ENCODE measurements around the gene TCF4. TPM values are rescaled to one million over a fixed set of nuclear protein-coding genes. Genes with fewer than 3 reads are reported as not detected.

Gene TCF4
- total RNA-seq, 2 donors from 2014 or later, result 57.7 to 66.3 TPM

- no peaks in the 10 kb centered on the region for H3K36me3 ChIP-seq
- no peaks in the 10 kb centered on the region for H3K27me3 ChIP-seq
- no peak for TF ChIP-seq CTCF (IDR thresholded peaks at IDR 0.05)
- H3K4me3 ChIP-seq, result no peak overlapping the region
- H3K27ac ChIP-seq, result no peak overlapping the region
- no peak for DNase-seq (ENCODE audit: low spot score)
- H3K4me1 ChIP-seq, result peaks cover 0 to 45% of the 10 kb centered on the region in 2 donors
- H3K9me3 ChIP-seq, result no peaks in the 10 kb centered on the region
Measured at GRCh38 chr18:55300936-55301531, 287.0 kb downstream of the TCF4 start.

GRCh38 chr18:55300421-55300935 lies 287.5 kb downstream of the TCF4 start:
- Histone ChIP-seq H3K9me3 (no peaks in the 10 kb centered on the region), H3K27ac (no peak overlapping the region), H3K36me3 (no peaks in the 10 kb centered on the region), H3K4me1 (peaks cover 0 to 45% of the 10 kb centered on the region in 2 donors), H3K27me3 (no peaks in the 10 kb centered on the region), H3K4me3 (no peak overlapping the region)
- TF ChIP-seq CTCF (IDR thresholded peaks at IDR 0.05), result no peak
- no peak for DNase-seq (ENCODE audit: low spot score)

GRCh38 chr18:55296778-55297177 lies 291.2 kb downstream of the TCF4 start:
- DNase-seq (ENCODE audit: low spot score), result no peak
- no peaks in the 10 kb centered on the region for H3K9me3 ChIP-seq
- H3K36me3 ChIP-seq, result no peaks in the 10 kb centered on the region
- no peak for TF ChIP-seq CTCF (IDR thresholded peaks at IDR 0.05)
- H3K27ac ChIP-seq, result no peak overlapping the region
- no peak overlapping the region for H3K4me3 ChIP-seq
- no peaks in the 10 kb centered on the region for H3K27me3 ChIP-seq
- H3K4me1 ChIP-seq, result peaks cover 0 to 24% of the 10 kb centered on the region in 2 donors

GRCh38 chr18:55296115-55296514 lies 291.9 kb downstream of the TCF4 start:
- no peak for TF ChIP-seq CTCF (IDR thresholded peaks at IDR 0.05)
- H3K27me3 ChIP-seq, result no peaks in the 10 kb centered on the region
- no peaks in the 10 kb centered on the region for H3K36me3 ChIP-seq
- no peaks in the 10 kb centered on the region for H3K9me3 ChIP-seq
- no peak for DNase-seq (ENCODE audit: low spot score)
- no peak overlapping the region for H3K4me3 ChIP-seq
- H3K27ac ChIP-seq, result no peak overlapping the region
- peaks cover 0 to 29% of the 10 kb centered on the region in 2 donors for H3K4me1 ChIP-seq

- H3K9me3 ChIP-seq, result no peaks in the 10 kb centered on the region
- H3K36me3 ChIP-seq, result no peaks in the 10 kb centered on the region
- no peak overlapping the region for H3K27ac ChIP-seq
- H3K27me3 ChIP-seq, result no peaks in the 10 kb centered on the region
- H3K4me1 ChIP-seq, result peaks cover 0 to 48% of the 10 kb centered on the region in 2 donors
- no peak for TF ChIP-seq CTCF (IDR thresholded peaks at IDR 0.05)
- DNase-seq (ENCODE audit: low spot score), result no peak
- no peak overlapping the region for H3K4me3 ChIP-seq
Measured at GRCh38 chr18:55290898-55291297, 297.1 kb downstream of the TCF4 start.

- no peak for DNase-seq (ENCODE audit: low spot score)
- Histone ChIP-seq H3K27me3 (no peaks in the 10 kb centered on the region), H3K4me1 (peaks cover 0 to 48% of the 10 kb centered on the region in 2 donors), H3K9me3 (no peaks in the 10 kb centered on the region), H3K4me3 (no peak overlapping the region), H3K36me3 (no peaks in the 10 kb centered on the region), H3K27ac (no peak overlapping the region)
- TF ChIP-seq CTCF (IDR thresholded peaks at IDR 0.05), result no peak
Measured at GRCh38 chr18:55289775-55290174, 298.2 kb downstream of the TCF4 start.

Measured in right atrium auricular region (tissue), 2 donors.